IPS-11a (cell line): ENCODE results near the gene CDY2A.
"Not testable (repeated sequence)": the region's sequence is repeated elsewhere in the genome, so short reads cannot be mapped to it uniquely, and the experiment has no call there.

ENCODE experiments used
- H3K4me3 ChIP-seq: one replicate; pipeline ENCODE4 v1.5.1; 2013; ENCODE audit warnings: low read depth, low read length, control low read depth

The CDY2A gene

GRCh38 chrY:18025487-18025886, at the start of gene CDY2A:
CDY2A (plus strand) TSS chrY:18025787; CDS start chrY:18026115, 328 bp downstream.
- not testable (repeated sequence) for H3K4me3 ChIP-seq

- not testable (repeated sequence) for H3K4me3 ChIP-seq
These were observed 28.0 kb upstream of the CDY2A start for GRCh38 chrY:17997586-17997985.

DNA sequence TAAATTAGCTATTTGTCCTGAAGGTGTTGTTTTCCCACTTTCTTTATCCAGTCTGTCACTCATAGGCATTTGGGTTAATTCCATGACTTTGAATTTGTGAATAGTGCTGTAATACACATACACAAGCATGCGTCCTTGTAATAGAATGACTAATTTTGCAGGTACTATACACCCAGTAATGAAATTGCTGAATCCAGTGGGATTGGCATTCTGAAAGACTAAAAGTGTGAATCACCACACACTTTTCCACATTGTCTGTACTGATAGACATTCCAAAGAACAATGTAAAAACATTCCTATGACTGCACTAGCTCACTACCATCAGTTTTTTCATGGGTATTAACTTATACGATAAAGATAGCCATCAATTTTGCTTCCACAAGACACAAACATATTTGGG, 27.3 kb upstream of the CDY2A start:
- not testable (repeated sequence) for H3K4me3 ChIP-seq

GRCh38 chrY:18023897-18024296, 1.7 kb upstream of the CDY2A start:
- H3K4me3 ChIP-seq, result not testable (repeated sequence)

DNA sequence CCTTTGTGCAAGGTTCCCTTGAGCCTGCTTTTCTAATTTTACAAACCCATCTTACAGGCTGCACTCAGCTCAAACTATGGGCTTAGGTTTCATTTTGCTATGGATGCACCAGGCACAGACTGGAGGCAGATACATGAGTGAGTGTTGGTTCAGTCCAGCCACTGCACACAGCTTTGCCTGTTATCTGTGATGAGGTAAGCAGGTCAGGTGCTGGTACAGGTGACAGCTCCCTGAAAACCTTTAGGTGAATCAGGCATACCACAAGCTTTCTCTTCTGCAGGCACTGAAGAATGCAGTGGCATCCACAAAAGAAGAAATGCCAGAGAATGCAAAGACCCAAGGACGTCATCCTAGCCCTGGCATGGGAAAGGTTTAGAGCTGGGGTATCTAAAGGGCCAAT, 3.3 kb downstream of the CDY2A start:
- H3K4me3 ChIP-seq, result not testable (repeated sequence)

DNA sequence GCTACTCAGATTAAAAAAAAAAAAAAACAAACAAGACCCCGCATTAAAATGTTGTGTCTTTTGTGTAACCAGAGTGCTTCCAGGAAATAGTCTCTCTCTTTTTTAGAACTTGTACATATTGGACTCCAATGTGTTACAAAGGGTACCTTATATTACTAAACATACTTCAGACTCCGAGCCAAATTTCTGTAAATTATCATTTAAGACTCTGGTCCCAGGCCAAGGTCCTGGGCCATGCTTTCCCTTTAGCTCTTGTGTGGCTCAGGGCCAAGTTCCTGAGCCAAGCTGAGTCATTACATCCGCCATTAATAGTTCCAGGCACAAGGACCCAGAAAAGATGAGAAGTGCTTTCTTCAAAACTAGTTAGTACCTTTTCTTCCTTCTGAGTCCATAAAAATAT, 4.6 kb downstream of the CDY2A start:
- not testable (repeated sequence) for H3K4me3 ChIP-seq

GRCh38 chrY:18034100-18034814, 8.7 kb downstream of the CDY2A start:
- H3K4me3 ChIP-seq, result not testable (repeated sequence)

GRCh38 chrY:18034864-18035263, 9.3 kb downstream of the CDY2A start:
- H3K4me3 ChIP-seq, result not testable (repeated sequence)

GRCh38 chrY:18044990-18045389, 19.4 kb downstream of the CDY2A start:
- not testable (repeated sequence) for H3K4me3 ChIP-seq

DNA sequence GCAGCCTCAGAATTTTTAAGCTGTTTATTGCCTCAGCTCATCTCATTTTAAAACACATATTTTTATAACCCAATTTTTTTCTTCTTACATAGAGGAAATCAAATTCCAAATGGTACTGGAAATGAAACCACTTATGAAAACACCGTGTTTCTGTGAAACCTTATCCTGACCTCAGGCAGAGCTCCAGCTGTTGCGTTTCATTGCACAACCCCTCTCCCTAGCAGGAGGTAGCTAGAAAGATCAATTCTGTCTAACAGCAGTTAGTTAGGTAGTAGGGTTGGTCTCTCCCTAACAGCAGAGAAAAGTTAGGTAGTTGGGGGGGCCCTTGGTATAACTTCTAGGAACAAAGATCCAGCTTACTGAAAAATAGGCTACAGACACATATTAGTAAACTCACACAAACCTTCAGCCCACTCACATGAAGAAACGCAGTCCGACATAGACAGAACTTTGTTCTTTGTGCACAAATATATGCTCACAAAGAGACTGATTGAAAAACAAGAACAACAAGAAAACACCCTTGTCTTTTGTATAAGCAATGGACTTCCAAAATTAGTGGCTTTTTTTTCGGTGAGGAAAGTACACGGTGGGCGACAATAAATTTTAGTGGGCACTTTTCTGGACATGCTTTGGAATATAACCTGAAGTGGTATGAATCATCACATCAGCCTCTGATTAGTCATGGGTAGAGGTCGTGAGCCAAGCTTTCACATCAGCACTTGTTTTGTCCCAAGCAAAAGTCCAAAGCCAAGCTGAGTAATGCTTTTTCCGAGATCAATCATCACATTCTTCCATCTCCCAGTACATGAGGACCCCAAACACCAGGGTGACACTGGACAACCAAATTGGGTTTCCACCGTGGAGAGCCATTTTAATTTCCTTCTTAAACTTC, 22.8 kb downstream of the CDY2A start:
- H3K4me3 ChIP-seq, result not testable (repeated sequence)

DNA sequence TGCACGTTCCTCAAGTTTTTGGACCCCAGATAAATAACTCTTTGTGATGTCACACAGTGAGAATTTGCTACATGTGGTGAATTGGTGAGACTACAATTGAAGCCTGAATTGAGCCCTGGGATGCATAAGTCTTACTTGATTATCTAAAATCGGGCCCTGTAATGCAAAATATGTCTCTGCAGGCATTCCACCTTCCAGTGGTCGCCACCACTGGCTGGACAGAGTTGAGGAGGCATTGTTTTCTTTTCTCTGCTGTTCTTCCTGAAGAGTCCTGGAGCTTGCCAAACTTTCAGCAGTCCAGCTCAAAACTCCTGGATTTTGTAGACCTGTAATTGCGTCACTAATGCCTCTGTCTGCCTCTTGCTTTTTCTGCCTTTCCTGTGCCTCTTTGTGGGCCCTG, 23.5 kb downstream of the CDY2A start:
- not testable (repeated sequence) for H3K4me3 ChIP-seq

DNA sequence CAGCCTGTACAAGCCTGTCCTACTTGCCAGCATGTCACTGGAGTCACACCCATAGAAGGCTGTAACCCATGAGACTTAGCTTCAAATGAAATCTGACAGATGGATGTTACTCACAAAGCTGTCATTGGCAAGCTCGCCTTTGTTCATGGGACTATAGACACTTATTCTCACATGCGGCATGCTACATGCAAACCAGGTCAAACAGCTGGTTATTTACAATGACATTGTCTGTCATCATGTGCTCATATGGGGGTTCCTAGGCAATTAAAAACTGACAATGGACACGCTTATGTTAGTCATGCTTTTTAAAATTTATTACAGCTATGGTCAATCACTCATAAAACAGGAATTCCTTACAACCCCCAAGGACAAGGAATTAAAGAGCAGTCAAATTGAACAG, 30.9 kb downstream of the CDY2A start:
- not testable (repeated sequence) for H3K4me3 ChIP-seq

DNA sequence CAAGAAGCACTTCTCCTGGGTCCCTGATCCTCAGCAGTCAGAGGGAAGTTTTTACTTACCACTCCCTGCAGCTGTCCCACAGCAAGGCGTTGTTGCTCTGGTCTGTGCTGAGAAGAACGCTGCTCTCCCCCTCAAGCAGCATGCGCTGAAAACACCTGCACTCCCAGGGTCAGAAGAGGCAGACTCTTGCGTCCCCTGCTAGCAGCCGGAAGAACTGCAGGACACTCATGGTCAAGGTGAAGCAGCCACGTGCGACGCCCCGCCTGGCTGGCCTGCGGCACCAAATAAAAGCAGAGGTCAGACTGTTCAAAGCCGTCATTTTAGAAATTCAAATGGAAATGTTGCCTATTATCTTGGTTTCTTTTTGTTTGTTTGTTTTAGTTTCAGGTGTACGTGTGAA, 47.9 kb downstream of the CDY2A start:
- not testable (repeated sequence) for H3K4me3 ChIP-seq
